BJ (cell line): ENCODE data around the gene SSRP1. TPM values are rescaled to one million over a fixed set of nuclear protein-coding genes. Genes with fewer than 3 reads are reported as not detected.
A peak's percentile ranks its signal among the peaks of the same experiment; 100 is the strongest.

Experiments
- CTCF ChIA-PET: fragments of 350-600 bp; formaldehyde crosslinking; extraction: SDS; loops from one replicate; lab custom pipeline; 2021; ENCODE audit warnings: antibody characterized with exemption, inconsistent platforms; lab: Yijun Ruan, JAX
- POLR2A ChIA-PET: fragments of 300-600 bp; sonication (Branson Sonifier 250); formaldehyde crosslinking; extraction: SDS; loops from one replicate; lab custom pipeline; 2021; ENCODE audit warnings: antibody characterized with exemption; lab: Charles Lee
- DNase-seq: peaks from one replicate; pipeline ENCODE4 v3.0.0-alpha.2; 2011; ENCODE audit warnings: low read depth
- H3K27me3 ChIP-seq: 2 replicates; pipeline ENCODE4 v1.6.0; 2011; ENCODE audit warnings: low read length; ENCODE audit not compliant: control insufficient read depth, insufficient read depth
- H3K36me3 ChIP-seq: 2 replicates; pipeline ENCODE4 v1.5.1; 2011; ENCODE audit warnings: low read length; ENCODE audit not compliant: control insufficient read depth, insufficient read depth
- H3K4me3 ChIP-seq: 2 replicates; pipeline ENCODE4 v1.5.1; 2011; ENCODE audit warnings: low read depth, mild to moderate bottlenecking, control low read depth, low read length
- CTCF ChIP-seq: IDR thresholded peaks from 2 replicates; pipeline ENCODE4 v1.5.1; 2011; ENCODE audit warnings: low read depth, mild to moderate bottlenecking, control low read depth, inconsistent platforms, low read length, moderate library complexity; ENCODE audit not compliant: insufficient read depth
- polyA plus RNA-seq: library from polyadenylated mRNA; depleted of rRNA; stranded (reverse); fragments of >200 nt; gene quantifications from 2 replicates; pipeline ENCODE4 v1.2.3, GENCODE V29; 2011

SSRP1 gene
- polyA plus RNA-seq, 1 experiment, result 102 TPM

DNA sequence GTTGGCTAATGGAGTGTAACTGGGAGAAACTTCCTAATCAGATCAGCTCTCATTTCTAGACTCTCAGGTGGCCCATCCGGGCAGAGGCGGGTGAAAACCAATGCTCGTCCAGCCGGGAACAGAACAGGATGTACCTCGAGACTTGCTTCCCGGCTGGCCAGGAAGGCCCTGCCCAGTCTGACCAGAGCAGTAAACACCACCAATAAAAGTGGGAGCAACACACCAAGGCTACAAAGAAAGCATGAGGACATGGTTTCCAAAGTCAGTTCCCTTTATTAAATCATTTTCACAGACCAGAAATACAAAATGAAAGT lies 10.0 kb downstream of the SSRP1 start:
- no peaks in the 10 kb centered on the region for H3K27me3 ChIP-seq
- DNase-seq, result no peak
- peaks cover 32% of the 10 kb centered on the region for H3K36me3 ChIP-seq
- ChIA-PET POLR2A (no interaction called here), CTCF (interaction anchor here (0.8 to 1.4 kb wide), 4 partner anchors 9 to 167 kb away, joined by 3 to 5 read pairs (median 4); partner anchors contain the start of gene SSRP1)
- H3K4me3 ChIP-seq, result peak overlapping the region; percentile 82
- TF ChIP-seq CTCF, result no peak

DNA sequence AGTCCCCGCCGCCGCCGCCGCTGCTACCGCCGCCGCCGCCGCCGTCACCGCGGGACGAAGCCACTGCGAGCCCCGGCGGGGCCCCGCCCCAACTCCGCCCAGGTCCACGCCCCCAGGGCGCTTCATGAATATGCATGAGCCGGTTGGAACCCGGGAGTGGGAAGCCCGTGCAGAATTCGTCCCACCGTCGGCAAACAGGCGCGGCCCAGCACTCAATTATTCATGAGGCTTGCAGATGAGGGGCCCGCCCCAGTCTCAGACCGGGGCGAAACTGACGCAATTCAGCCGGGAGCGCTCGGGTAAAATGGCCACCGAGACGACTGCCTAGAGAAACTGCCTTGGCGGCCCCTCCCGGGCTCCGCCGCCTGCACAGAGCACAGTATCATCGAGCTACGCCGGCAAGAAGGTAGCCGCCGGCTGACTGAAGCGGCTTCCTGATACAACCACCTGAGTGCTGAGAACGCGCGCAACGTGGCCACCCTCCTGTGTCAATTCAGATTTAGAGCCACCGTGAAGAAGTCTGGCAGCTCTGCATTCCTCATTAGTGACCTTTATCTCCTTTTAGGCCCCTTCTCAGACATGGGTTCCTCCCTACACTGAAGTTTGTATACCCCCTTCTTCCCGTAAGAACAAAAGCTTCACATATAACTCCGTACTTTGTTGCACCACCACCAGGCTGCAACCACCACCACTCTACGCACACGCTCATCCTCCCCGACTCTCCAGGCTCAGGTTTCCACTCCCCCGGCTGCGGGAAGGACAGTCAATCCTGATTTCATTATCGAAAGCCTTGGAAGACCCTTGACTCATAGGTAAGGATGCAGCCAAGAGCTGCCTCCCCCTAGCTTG lies 10.6 kb downstream of the SSRP1 start, which contains the start of gene TNKS1BP1:
Gene TNKS1BP1, minus strand, starts transcription at position 67 of the 849 bp plus-strand sequence. CDS start 3,067 bp downstream, outside the sequence.
- Histone ChIP-seq H3K36me3 (peaks cover 32% of the 10 kb centered on the region), H3K4me3 (peak within 1 kb of the TSS; percentile 82), H3K27me3 (no peaks in the 10 kb centered on the region)
- ChIA-PET POLR2A (interaction anchor here (0.6 to 0.7 kb wide), 2 partner anchors 32 to 70 kb away, joined by 4 to 6 read pairs; no protein-coding TSS in a partner anchor), CTCF (interaction anchor here (0.8 to 1.4 kb wide), 3 partner anchors 20 to 168 kb away, joined by 3 to 5 read pairs (median 4); no protein-coding TSS in a partner anchor)
- DNase-seq, result peak; percentile 88
- no peak for TF ChIP-seq CTCF

- no peak for DNase-seq
- peaks cover 32% of the 10 kb centered on the region for H3K36me3 ChIP-seq
- ChIA-PET CTCF (no interaction called here), POLR2A (interaction anchor here (0.6 to 0.9 kb wide), 3 partner anchors 13 to 69 kb away, joined by 4 to 6 read pairs (median 4); no protein-coding TSS in a partner anchor)
- peak overlapping the region; percentile 82 for H3K4me3 ChIP-seq
- H3K27me3 ChIP-seq, result no peaks in the 10 kb centered on the region
- TF ChIP-seq CTCF, result no peak
Measured at GRCh38 chr11:57324154-57324885, 11.4 kb downstream of the SSRP1 start.

DNA sequence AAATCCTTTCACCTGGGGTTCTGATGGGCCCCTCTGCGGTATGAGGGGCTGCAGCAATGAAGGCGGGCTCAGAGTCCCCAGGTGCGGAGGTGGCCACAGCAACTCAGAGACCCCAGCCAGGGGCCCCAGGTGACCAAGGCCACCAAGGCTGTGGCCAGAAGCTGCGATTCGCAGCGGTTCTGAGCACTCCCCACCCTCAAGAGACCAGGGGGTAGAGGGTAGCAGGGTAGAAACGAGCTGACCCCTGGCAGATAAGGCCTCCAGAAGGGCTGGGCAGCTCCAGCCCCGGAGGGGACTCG lies 11.9 kb downstream of the SSRP1 start:
- ChIA-PET POLR2A (interaction anchor here (0.9 kb wide), 1 partner anchor 12 kb away, joined by 4 read pairs; no protein-coding TSS in a partner anchor), CTCF (no interaction called here)
- peaks cover 33% of the 10 kb centered on the region for H3K36me3 ChIP-seq
- DNase-seq, result no peak
- peak overlapping the region; percentile 82 for H3K4me3 ChIP-seq
- no peaks in the 10 kb centered on the region for H3K27me3 ChIP-seq
- no peak for TF ChIP-seq CTCF
